GM23338 (cell line): ENCODE results near the gene APBB1. TPM values are rescaled to one million over a fixed set of nuclear protein-coding genes. Genes with fewer than 3 reads are reported as not detected.

Experiments
- ATAC-seq: fragments of 200-7000 bp; cut with Tn5 transposase; 3 replicates; pipeline ENCODE4 v1.9.1; 2020
- DNase-seq: peaks from one replicate; pipeline ENCODE4 v3.0.0-alpha.2; 2015; ENCODE audit warnings: low spot score
- H2AFZ ChIP-seq: fragments of 200-600 bp; sonication (generic); 2 replicates; pipeline ENCODE4 v1.8.0; 2016; ENCODE audit warnings: antibody characterized with exemption, mild to moderate bottlenecking, moderate library complexity
- H3F3A ChIP-seq: fragments of 200-600 bp; sonication (generic); replicated peaks from 2 replicates; pipeline ENCODE4 v1.8.0; 2017; ENCODE audit warnings: antibody characterized with exemption, mixed run types, low read depth
- H3K27ac ChIP-seq: fragments of 200-600 bp; sonication (generic); 2 replicates; pipeline ENCODE4 v1.6.1; 2016; ENCODE audit warnings: low read depth
- H3K27me3 ChIP-seq: fragments of 200-600 bp; sonication (generic); 2 replicates; pipeline ENCODE4 v1.8.0; 2016; ENCODE audit warnings: mild to moderate bottlenecking, mixed run types, moderate library complexity; ENCODE audit not compliant: insufficient read depth
- H3K36me3 ChIP-seq: fragments of 200-600 bp; sonication (generic); 2 replicates; pipeline ENCODE4 v1.8.0; 2016; ENCODE audit warnings: mild to moderate bottlenecking; ENCODE audit not compliant: insufficient read depth
- H3K4me1 ChIP-seq: fragments of 200-600 bp; sonication (generic); 2 replicates; pipeline ENCODE4 v1.8.0; 2016; ENCODE audit warnings: mild to moderate bottlenecking, moderate library complexity; ENCODE audit not compliant: insufficient read depth
- H3K4me2 ChIP-seq: fragments of 200-600 bp; sonication (generic); 2 replicates; pipeline ENCODE4 v1.7.1; 2017; ENCODE audit warnings: mixed run types
- H3K4me3 ChIP-seq: fragments of 200-600 bp; sonication (generic); 2 replicates; pipeline ENCODE4 v1.6.1; 2016; ENCODE audit warnings: mixed run types
- H3K79me2 ChIP-seq: fragments of 200-600 bp; sonication (generic); replicated peaks from 2 replicates; pipeline ENCODE4 v1.8.0; 2017; ENCODE audit warnings: mild to moderate bottlenecking; ENCODE audit not compliant: insufficient read depth
- H3K9me2 ChIP-seq: fragments of 200-600 bp; sonication (generic); 2 replicates; pipeline ENCODE4 v1.8.0; 2017; ENCODE audit not compliant: insufficient read depth
- H4K20me1 ChIP-seq: fragments of 200-600 bp; sonication (generic); replicated peaks from 2 replicates; pipeline ENCODE4 v1.8.0; 2017; ENCODE audit warnings: mild to moderate bottlenecking; ENCODE audit not compliant: insufficient read depth
- H3K27ac Mint-ChIP-seq: 2 replicates; pipeline ENCODE4 v1.8.0; 2020; ENCODE audit warnings: inconsistent platforms, mild to moderate bottlenecking, moderate library complexity, mixed read lengths
- H3K27me3 Mint-ChIP-seq: 3 replicates; pipeline ENCODE4 v1.8.0; 2022; ENCODE audit warnings: low read depth, mild to moderate bottlenecking, moderate library complexity, mixed read lengths, inconsistent platforms; ENCODE audit not compliant: insufficient read depth, poor library complexity
- H3K36me3 Mint-ChIP-seq: 3 replicates; pipeline ENCODE4 v1.8.0; 2021; ENCODE audit warnings: low read depth, mild to moderate bottlenecking, inconsistent platforms, moderate library complexity, mixed read lengths
- H3K4me1 Mint-ChIP-seq: 3 replicates; pipeline ENCODE4 v1.8.0; 2020; ENCODE audit warnings: mild to moderate bottlenecking, inconsistent platforms, mixed read lengths
- H3K4me3 Mint-ChIP-seq: 3 replicates; pipeline ENCODE4 v1.8.0; 2021; ENCODE audit warnings: moderate library complexity, mild to moderate bottlenecking, inconsistent platforms, mixed read lengths
- H3K9me3 Mint-ChIP-seq: 3 replicates; pipeline ENCODE4 v1.8.0; 2020; ENCODE audit warnings: moderate library complexity, mild to moderate bottlenecking, inconsistent platforms, mixed read lengths
- POLR2AphosphoS5 ChIP-seq: IDR thresholded peaks from 2 replicates; pipeline ENCODE4 v1.6.1; 2016; ENCODE audit warnings: antibody characterized with exemption, low read depth
- STAT1 ChIP-seq: IDR thresholded peaks from one replicate; pipeline ENCODE4 v1.6.1; 2016; ENCODE audit warnings: antibody characterized with exemption; ENCODE audit not compliant: unreplicated experiment
- ZNF114 ChIP-seq: fragments of 250-450 bp; sonication (Bioruptor Pico); IDR thresholded peaks from 2 replicates; pipeline ENCODE4 v1.5.0; 2020; ENCODE audit warnings: mild to moderate bottlenecking, moderate library complexity
- ZNF331 ChIP-seq: fragments of 250-450 bp; sonication (Bioruptor Pico); IDR thresholded peaks from 2 replicates; pipeline ENCODE4 v1.5.0; 2020; ENCODE audit warnings: low read depth, mild to moderate bottlenecking, moderate library complexity
- polyA plus RNA-seq: library from polyadenylated mRNA; unstranded; fragments of >200 nt; fragmentation: Nextera tagmentation; extraction: Ambion mirVana; gene quantifications from 2 replicates; pipeline ENCODE4 v1.2.1, GENCODE V29; 2016
- total RNA-seq: library from RNA; depleted of rRNA; stranded (reverse); fragments of >200 nt; shearing (Covaris generic); gene quantifications from 2 replicates; pipeline ENCODE4 v1.2.3, GENCODE V29; 2014
- TF ChIP-seq, protein P1 (sequence below): fragments of 250-450 bp; sonication (Bioruptor Pico); IDR thresholded peaks from 2 replicates; pipeline ENCODE4 v1.5.0; 2020; ENCODE audit warnings: mild to moderate bottlenecking, moderate library complexity
- TF ChIP-seq, protein P2 (sequence below), 2 experiments: fragments of 200-600 bp in 1 of 2; sonication (generic) in 1 of 2; conservative IDR thresholded peaks; 2 replicates each; pipeline versions ENCODE4 v1.5.1 to v1.6.1; 2016 to 2017; ENCODE audit warnings: antibody characterized with exemption in 2 of 2, low read depth in 2 of 2, mild to moderate bottlenecking in 2 of 2, moderate library complexity in 1 of 2

Gene APBB1
- total and polyA plus RNA-seq, 2 experiments from 2014 or later: 10.6 to 24.7 TPM

DNA sequence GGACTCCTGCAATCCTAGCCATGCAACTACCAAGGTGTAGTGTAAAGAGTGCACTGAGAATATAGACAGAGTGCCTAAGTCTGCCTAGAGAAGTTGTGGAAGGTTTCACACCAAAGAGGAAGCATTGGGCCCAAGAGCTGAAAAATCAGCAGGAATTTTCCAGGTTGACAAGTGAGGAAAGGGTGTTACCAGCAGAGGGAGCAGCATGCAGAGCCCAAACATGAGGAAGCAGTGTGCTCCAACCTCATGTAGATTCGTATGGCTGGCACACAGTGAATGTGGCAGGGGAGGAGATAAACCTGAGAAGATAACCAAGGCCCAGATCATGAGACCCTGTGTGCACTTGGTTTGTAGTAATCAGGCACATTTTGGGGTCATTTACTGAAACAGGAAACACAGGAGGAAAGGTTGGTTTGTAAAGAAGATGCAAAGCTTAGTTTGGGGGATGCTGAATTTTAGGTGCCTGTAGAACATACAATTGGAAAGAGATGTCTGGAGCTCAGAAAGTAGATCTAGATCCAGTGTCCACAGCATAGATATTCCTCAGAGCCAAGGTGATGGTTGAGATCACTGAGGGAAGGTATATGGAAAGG is 20.2 kb upstream of the APBB1 start:
- Histone ChIP-seq H3K36me3 (no peaks in the 10 kb centered on the region), H3K79me2 (no peaks in the 10 kb centered on the region), H3K27me3 (no peaks in the 10 kb centered on the region), H3K4me1 (no peaks in the 10 kb centered on the region), H3F3A (no peaks in the 10 kb centered on the region), H3K4me3 (no peak overlapping the region), H3K9me2 (no peaks in the 10 kb centered on the region), H4K20me1 (no peaks in the 10 kb centered on the region), H3K4me2 (no peak overlapping the region), H2AFZ (peak overlapping the region; percentile 89), H3K27ac (no peak overlapping the region)
- no peak overlapping the region for H3K27ac Mint-ChIP-seq
- H3K4me1 Mint-ChIP-seq: no peaks in the 10 kb centered on the region
- no peaks in the 10 kb centered on the region for H3K27me3 Mint-ChIP-seq
- H3K36me3 Mint-ChIP-seq: no peaks in the 10 kb centered on the region
- H3K9me3 Mint-ChIP-seq: no peaks in the 10 kb centered on the region
- H3K4me3 Mint-ChIP-seq: no peak overlapping the region
- TF ChIP-seq STAT1: no peak
- TF ChIP-seq ZNF114 (CRISPR knock-in tag): no peak
- no peak for TF ChIP-seq ZNF331 (CRISPR knock-in tag)
- TF ChIP-seq, protein P1, sequence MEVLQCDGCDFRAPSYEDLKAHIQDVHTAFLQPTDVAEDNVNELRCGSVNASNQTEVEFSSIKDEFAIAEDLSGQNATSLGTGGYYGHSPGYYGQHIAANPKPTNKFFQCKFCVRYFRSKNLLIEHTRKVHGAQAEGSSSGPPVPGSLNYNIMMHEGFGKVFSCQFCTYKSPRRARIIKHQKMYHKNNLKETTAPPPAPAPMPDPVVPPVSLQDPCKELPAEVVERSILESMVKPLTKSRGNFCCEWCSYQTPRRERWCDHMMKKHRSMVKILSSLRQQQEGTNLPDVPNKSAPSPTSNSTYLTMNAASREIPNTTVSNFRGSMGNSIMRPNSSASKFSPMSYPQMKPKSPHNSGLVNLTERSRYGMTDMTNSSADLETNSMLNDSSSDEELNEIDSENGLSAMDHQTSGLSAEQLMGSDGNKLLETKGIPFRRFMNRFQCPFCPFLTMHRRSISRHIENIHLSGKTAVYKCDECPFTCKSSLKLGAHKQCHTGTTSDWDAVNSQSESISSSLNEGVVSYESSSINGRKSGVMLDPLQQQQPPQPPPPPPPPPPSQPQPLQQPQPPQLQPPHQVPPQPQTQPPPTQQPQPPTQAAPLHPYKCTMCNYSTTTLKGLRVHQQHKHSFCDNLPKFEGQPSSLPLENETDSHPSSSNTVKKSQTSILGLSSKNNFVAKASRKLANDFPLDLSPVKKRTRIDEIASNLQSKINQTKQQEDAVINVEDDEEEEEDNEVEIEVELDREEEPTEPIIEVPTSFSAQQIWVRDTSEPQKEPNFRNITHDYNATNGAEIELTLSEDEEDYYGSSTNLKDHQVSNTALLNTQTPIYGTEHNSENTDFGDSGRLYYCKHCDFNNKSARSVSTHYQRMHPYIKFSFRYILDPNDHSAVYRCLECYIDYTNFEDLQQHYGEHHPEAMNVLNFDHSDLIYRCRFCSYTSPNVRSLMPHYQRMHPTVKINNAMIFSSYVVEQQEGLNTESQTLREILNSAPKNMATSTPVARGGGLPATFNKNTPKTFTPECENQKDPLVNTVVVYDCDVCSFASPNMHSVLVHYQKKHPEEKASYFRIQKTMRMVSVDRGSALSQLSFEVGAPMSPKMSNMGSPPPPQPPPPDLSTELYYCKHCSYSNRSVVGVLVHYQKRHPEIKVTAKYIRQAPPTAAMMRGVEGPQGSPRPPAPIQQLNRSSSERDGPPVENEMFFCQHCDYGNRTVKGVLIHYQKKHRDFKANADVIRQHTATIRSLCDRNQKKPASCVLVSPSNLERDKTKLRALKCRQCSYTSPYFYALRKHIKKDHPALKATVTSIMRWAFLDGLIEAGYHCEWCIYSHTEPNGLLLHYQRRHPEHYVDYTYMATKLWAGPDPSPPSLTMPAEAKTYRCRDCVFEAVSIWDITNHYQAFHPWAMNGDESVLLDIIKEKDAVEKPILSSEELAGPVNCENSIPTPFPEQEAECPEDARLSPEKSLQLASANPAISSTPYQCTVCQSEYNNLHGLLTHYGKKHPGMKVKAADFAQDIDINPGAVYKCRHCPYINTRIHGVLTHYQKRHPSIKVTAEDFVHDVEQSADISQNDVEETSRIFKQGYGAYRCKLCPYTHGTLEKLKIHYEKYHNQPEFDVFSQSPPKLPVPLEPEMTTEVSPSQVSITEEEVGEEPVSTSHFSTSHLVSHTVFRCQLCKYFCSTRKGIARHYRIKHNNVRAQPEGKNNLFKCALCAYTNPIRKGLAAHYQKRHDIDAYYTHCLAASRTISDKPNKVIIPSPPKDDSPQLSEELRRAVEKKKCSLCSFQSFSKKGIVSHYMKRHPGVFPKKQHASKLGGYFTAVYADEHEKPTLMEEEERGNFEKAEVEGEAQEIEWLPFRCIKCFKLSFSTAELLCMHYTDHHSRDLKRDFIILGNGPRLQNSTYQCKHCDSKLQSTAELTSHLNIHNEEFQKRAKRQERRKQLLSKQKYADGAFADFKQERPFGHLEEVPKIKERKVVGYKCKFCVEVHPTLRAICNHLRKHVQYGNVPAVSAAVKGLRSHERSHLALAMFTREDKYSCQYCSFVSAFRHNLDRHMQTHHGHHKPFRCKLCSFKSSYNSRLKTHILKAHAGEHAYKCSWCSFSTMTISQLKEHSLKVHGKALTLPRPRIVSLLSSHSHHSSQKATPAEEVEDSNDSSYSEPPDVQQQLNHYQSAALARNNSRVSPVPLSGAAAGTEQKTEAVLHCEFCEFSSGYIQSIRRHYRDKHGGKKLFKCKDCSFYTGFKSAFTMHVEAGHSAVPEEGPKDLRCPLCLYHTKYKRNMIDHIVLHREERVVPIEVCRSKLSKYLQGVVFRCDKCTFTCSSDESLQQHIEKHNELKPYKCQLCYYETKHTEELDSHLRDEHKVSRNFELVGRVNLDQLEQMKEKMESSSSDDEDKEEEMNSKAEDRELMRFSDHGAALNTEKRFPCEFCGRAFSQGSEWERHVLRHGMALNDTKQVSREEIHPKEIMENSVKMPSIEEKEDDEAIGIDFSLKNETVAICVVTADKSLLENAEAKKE (CRISPR knock-in tag): no peak
- TF ChIP-seq POLR2AphosphoS5: no peak
- TF ChIP-seq, protein P2, sequence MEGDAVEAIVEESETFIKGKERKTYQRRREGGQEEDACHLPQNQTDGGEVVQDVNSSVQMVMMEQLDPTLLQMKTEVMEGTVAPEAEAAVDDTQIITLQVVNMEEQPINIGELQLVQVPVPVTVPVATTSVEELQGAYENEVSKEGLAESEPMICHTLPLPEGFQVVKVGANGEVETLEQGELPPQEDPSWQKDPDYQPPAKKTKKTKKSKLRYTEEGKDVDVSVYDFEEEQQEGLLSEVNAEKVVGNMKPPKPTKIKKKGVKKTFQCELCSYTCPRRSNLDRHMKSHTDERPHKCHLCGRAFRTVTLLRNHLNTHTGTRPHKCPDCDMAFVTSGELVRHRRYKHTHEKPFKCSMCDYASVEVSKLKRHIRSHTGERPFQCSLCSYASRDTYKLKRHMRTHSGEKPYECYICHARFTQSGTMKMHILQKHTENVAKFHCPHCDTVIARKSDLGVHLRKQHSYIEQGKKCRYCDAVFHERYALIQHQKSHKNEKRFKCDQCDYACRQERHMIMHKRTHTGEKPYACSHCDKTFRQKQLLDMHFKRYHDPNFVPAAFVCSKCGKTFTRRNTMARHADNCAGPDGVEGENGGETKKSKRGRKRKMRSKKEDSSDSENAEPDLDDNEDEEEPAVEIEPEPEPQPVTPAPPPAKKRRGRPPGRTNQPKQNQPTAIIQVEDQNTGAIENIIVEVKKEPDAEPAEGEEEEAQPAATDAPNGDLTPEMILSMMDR (conservative IDR thresholded peaks at IDR 0.05; ENCODE audit: low read depth in 2 of 2): peak; percentile 76 to 89
- peak; percentile 78 for ATAC-seq
- peak; percentile 84 for DNase-seq
